Epithelial cell of esophagus (primary cell): ENCODE data around the gene ZIC2.

Experiments
- DNase-seq: peaks from one replicate; pipeline ENCODE4 v3.0.0; 2010; ENCODE audit warnings: low read depth
- H3K4me3 ChIP-seq: 2 replicates; pipeline ENCODE4 v1.5.1; 2011; ENCODE audit warnings: mild to moderate bottlenecking, low read length, control low read depth
- TF ChIP-seq, protein P1 (sequence below): IDR thresholded peaks from 2 replicates; pipeline ENCODE4 v1.5.1; 2011; ENCODE audit warnings: low read depth, mild to moderate bottlenecking, low read length, control low read depth, inconsistent platforms; ENCODE audit not compliant: insufficient read depth; ENCODE audit errors: missing control alignments

Gene ZIC2

GRCh38 chr13:99987154-99988019 is 5.8 kb downstream of the ZIC2 start:
- TF ChIP-seq, protein P1, sequence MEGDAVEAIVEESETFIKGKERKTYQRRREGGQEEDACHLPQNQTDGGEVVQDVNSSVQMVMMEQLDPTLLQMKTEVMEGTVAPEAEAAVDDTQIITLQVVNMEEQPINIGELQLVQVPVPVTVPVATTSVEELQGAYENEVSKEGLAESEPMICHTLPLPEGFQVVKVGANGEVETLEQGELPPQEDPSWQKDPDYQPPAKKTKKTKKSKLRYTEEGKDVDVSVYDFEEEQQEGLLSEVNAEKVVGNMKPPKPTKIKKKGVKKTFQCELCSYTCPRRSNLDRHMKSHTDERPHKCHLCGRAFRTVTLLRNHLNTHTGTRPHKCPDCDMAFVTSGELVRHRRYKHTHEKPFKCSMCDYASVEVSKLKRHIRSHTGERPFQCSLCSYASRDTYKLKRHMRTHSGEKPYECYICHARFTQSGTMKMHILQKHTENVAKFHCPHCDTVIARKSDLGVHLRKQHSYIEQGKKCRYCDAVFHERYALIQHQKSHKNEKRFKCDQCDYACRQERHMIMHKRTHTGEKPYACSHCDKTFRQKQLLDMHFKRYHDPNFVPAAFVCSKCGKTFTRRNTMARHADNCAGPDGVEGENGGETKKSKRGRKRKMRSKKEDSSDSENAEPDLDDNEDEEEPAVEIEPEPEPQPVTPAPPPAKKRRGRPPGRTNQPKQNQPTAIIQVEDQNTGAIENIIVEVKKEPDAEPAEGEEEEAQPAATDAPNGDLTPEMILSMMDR: no peak
- no peak overlapping the region for H3K4me3 ChIP-seq
- no peak for DNase-seq

- no peak for DNase-seq
- no peak overlapping the region for H3K4me3 ChIP-seq
Measured at GRCh38 chr13:99988529-99989275, 7.1 kb downstream of the ZIC2 start.

DNA sequence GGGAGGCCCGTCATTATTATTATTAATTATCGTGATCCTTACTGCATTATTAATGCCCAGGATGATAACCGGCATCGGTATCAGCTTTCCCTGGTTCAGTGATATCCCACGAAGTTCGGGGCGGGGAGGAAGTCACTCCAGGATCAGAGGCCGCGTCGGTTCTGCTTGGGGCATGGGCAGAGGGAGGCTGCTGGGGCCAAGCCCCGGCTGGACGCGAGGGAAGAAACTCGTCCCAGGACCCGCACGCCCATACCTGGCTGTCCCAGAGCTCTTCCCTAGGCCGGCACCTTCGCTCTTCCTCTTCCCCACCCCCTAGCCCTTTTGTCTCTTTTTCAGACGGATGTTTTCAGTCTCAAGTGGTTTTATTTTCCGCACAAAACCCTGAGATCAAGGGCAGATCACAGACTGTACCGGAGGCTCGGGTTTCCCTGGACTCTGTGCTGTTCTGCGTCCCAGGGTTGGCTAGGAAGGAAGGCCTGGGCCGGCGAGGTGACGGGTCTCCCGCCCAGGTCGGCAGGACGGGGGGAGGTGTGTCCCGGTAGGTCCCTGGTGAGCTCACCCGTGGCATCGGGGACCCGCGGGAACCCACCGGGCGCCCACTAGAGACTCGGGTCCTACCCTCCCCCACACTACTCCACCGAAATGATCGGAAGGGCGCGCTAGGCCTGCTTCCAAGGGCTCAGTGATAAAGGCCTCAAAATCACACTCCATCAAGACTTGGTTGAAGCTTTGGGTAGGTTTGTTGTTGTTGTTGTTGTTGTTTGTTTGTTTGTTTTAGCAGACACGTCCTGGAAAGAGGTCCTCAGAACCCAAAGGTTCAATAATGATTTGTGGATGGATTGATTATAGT is 7.9 kb downstream of the ZIC2 start:
- no peak overlapping the region for H3K4me3 ChIP-seq
- no peak for DNase-seq
- TF ChIP-seq, protein P1: no peak

More at GRCh38 chr13:99988529-99989275, 7.1 kb downstream of the ZIC2 start:
- TF ChIP-seq, protein P1: no peak

DNA sequence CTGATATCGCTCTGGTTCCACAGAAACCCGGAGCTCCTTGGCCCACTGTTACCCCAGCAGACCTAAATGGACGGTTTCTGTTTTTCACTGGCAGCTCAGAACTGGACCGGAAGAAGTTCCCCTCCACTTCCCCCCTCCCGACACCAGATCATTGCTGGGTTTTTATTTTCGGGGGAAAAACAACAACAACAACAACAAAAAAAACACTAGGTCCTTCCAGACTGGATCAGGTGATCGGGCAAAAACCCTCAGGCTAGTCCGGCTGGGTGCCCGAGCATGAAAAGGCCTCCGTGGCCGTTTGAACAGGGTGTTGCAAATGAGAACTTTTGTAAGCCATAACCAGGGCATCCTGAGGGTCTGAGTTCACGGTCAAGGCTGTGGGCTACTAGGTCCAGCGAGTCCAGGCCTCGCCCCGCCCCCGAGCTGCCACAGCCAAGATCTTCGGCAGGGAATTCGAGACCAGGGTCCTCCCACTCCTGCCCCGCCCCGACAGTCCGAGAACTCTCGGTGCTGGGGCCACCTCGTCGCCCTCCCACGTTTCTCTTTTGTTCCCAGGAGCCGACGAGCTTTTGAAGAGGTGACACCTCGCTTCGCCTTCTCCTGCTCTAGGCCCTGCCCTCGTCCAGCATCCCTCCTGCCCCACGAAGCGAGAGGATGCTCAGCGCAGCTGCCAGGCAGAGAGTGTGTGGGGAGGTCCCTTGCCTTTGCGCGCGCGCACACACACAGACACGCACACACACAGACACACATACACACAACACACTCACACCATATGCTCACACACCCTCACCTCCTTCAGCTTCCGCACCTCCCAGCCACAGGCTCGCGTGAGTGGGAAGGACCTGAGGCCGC is 8.8 kb downstream of the ZIC2 start:
- DNase-seq: no peak
- TF ChIP-seq, protein P1: no peak
- H3K4me3 ChIP-seq: no peak overlapping the region

DNA sequence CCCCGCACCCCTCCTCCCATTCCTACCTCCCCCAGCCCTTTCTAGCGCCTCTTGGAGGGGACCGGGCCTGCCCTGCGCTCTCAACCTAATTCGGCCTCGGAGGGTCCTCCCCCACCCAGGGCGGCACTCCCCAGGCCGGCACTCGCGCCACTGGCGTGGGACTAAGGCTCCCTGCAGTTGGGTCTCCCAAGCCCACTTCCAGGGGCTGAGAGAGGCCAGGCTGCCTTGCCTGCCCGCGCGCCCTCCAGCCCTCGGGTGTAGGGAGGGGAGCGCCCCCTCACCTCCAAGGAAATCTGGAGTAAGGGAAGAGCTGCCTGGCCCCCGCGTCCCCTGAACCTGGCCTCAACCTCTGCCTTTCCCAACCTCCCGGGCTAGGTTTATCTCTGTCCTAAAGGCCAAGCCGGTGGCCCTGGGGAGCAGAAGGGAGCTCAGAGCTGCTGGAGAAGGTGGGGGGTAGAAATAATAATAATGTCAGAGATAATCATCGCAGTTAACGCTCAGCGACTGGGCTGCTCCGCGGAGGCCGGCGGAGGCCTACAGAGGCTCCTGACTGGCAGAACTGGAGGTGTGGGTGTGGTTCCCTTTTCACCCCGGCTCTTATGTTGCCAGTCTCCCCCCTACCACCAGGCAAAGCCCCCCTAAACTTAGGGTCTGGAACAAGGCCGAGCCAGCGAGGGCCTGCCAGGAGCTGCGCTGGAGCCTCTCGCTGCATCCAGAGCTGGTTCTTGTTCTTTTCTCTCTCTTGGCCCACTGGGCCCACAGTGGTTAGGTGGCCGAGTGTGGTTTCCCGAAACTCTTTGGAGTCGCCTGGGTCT is 9.6 kb downstream of the ZIC2 start:
- TF ChIP-seq, protein P1: no peak
- H3K4me3 ChIP-seq: no peak overlapping the region
- DNase-seq: no peak
